K562 (cell line): ENCODE measurements around the gene SKAP2. TPM values are rescaled to one million over a fixed set of nuclear protein-coding genes. Genes with fewer than 3 reads are reported as not detected.

ENCODE experiments used
- BRD4 ChIP-seq: fragments of 200-600 bp; sonication (generic); IDR thresholded peaks from 2 replicates; pipeline ENCODE4 v1.6.1; 2017; ENCODE audit warnings: inconsistent platforms
- BRF2 ChIP-seq: IDR thresholded peaks from 3 replicates; pipeline ENCODE4 v1.6.1; 2011; ENCODE audit warnings: borderline replicate concordance, mild to moderate bottlenecking; ENCODE audit not compliant: insufficient read length, insufficient read depth
- CHD2 ChIP-seq: IDR thresholded peaks from 2 replicates; pipeline ENCODE4 v1.6.1; 2011; ENCODE audit warnings: low read depth, low read length
- CHD4 ChIP-seq: fragments of 200-600 bp; sonication (generic); IDR thresholded peaks from 3 replicates; pipeline ENCODE4 v1.6.1; 2012; ENCODE audit warnings: low read depth, mild to moderate bottlenecking, mixed read lengths, low read length, inconsistent platforms; ENCODE audit not compliant: insufficient read depth, insufficient replicate concordance, poor library complexity, severe bottlenecking
- FOS ChIP-seq: IDR thresholded peaks from 3 replicates; pipeline ENCODE4 v1.6.1; 2011; ENCODE audit not compliant: insufficient read length; ENCODE audit errors: extremely low read depth
- FOXM1 ChIP-seq, 2 experiments: fragments of 450-650 bp in 1 of 2; sonication (generic) in 1 of 2; formaldehyde crosslinking in 1 of 2; IDR thresholded peaks; 2 replicates each; pipeline versions ENCODE4 v1.6.1 to v1.9.0; 2017 to 2022; ENCODE audit warnings: low read depth in 2 of 2, mild to moderate bottlenecking in 2 of 2, missing genetic modification reagents in 1 of 2, moderate library complexity in 1 of 2
- HCFC1 ChIP-seq: IDR thresholded peaks from 2 replicates; pipeline ENCODE4 v1.6.1; 2012; ENCODE audit warnings: low read depth, low read length, improper control_type of control experiment
- KHSRP ChIP-seq: fragments of 450-650 bp; IDR thresholded peaks from 2 replicates; pipeline ENCODE4 v1.6.1; 2017
- L3MBTL2 ChIP-seq: fragments of 450-650 bp; IDR thresholded peaks from 2 replicates; pipeline ENCODE4 v1.6.1; 2016; ENCODE audit warnings: mild to moderate bottlenecking, moderate library complexity
- MAFG ChIP-seq: fragments of 450-650 bp; conservative IDR thresholded peaks from 2 replicates; pipeline ENCODE4 v1.6.1; 2016; ENCODE audit warnings: missing genetic modification characterization, missing compliant biosample characterization
- MCM5 ChIP-seq: fragments of 450-650 bp; IDR thresholded peaks from 2 replicates; pipeline ENCODE4 v1.6.1; 2016; ENCODE audit warnings: low read depth
- MEF2D ChIP-seq: conservative IDR thresholded peaks from 2 replicates; pipeline ENCODE4 v1.6.1; 2016; ENCODE audit warnings: low read depth, missing genetic modification characterization, missing compliant biosample characterization
- MEIS2 ChIP-seq: fragments of 450-650 bp; IDR thresholded peaks from 2 replicates; pipeline ENCODE4 v1.6.1; 2014; ENCODE audit warnings: mild to moderate bottlenecking; ENCODE audit not compliant: partially characterized antibody
- NCOA4 ChIP-seq: fragments of 450-650 bp; IDR thresholded peaks from 2 replicates; pipeline ENCODE4 v1.6.1; 2018; ENCODE audit warnings: mild to moderate bottlenecking; ENCODE audit not compliant: partially characterized antibody
- POU5F1 ChIP-seq: fragments of 150-350 bp; IDR thresholded peaks from 2 replicates; pipeline ENCODE4 v1.6.1; 2014; ENCODE audit warnings: borderline replicate concordance, low read length, low read depth, mild to moderate bottlenecking; ENCODE audit not compliant: partially characterized antibody
- RAD51 ChIP-seq: fragments of 450-650 bp; IDR thresholded peaks from 2 replicates; pipeline ENCODE4 v1.7.1; 2016; ENCODE audit warnings: low read depth, mild to moderate bottlenecking, borderline replicate concordance
- TCF15 ChIP-seq: fragments of 250-450 bp; sonication (Bioruptor Pico); IDR thresholded peaks from 2 replicates; pipeline ENCODE4 v1.8.0; 2022; ENCODE audit warnings: moderate library complexity, mild to moderate bottlenecking, inconsistent platforms
- TEAD1 ChIP-seq, 2 experiments: fragments of 450-650 bp in 1 of 2; sonication (generic) in 1 of 2; formaldehyde crosslinking; IDR thresholded peaks; 2 replicates each; pipeline versions ENCODE4 v1.4.0 to v1.8.0; 2020 to 2022; ENCODE audit warnings: mild to moderate bottlenecking in 2 of 2, missing genetic modification reagents in 1 of 2
- ZFX ChIP-seq: sonication (generic); formaldehyde crosslinking; IDR thresholded peaks from 2 replicates; pipeline ENCODE4 v1.8.0; 2022; ENCODE audit warnings: mild to moderate bottlenecking, missing genetic modification reagents, moderate library complexity
- ZNF316 ChIP-seq: fragments of 450-650 bp; IDR thresholded peaks from 2 replicates; pipeline ENCODE4 v1.6.1; 2016
- ZNF76 ChIP-seq: fragments of 250-450 bp; sonication (Bioruptor Pico); IDR thresholded peaks from 2 replicates; pipeline ENCODE4 v1.4.0; 2020; ENCODE audit warnings: mild to moderate bottlenecking, moderate library complexity, borderline replicate concordance
- polyA plus RNA-seq, 8 experiments: library from polyadenylated mRNA; depleted of rRNA in 4 of 8; stranded (reverse) in 5 of 8; unstranded in 3 of 8; fragments of >200 nt; fragmentation: Nextera tagmentation in 2 of 8; fragmentation: Illumina TruSeq in 1 of 8; extraction: Ambion mirVana in 2 of 8; extraction: Trizol in 1 of 8; gene quantifications; 2 replicates each; pipeline versions ENCODE4 v1.2.1 to v1.2.3, GENCODE V29; 2011 to 2014; ENCODE audit warnings: inconsistent platforms in 1 of 8, missing spikeins in 1 of 8
- total RNA-seq, 7 experiments: library from RNA; depleted of rRNA in 6 of 7; stranded (reverse); fragments of >200 nt in 6 of 7; fragmentation: Illumina TruSeq in 2 of 7; extraction: Trizol in 2 of 7; gene quantifications; 2 replicates each; pipeline versions ENCODE4 v1.2.1 to v1.2.3, GENCODE V29; 2011 to 2021; ENCODE audit warnings: low replicate concordance in 1 of 7
- TF ChIP-seq, protein P1 (sequence below): sonication (generic); formaldehyde crosslinking; IDR thresholded peaks from 2 replicates; pipeline ENCODE4 v1.9.0; 2022; ENCODE audit warnings: mild to moderate bottlenecking, missing genetic modification reagents
- TF ChIP-seq, protein P2 (sequence below): fragments of 450-650 bp; IDR thresholded peaks from 2 replicates; pipeline ENCODE4 v1.6.1; 2016; ENCODE audit warnings: antibody characterized with exemption

Gene SKAP2
- total and polyA plus RNA-seq, 9 of the 15 experiments (the other 6 are each of a cell fraction or from before 2014, with no cell fraction given) = 4.2 to 11.7 (median 8.3) TPM

DNA sequence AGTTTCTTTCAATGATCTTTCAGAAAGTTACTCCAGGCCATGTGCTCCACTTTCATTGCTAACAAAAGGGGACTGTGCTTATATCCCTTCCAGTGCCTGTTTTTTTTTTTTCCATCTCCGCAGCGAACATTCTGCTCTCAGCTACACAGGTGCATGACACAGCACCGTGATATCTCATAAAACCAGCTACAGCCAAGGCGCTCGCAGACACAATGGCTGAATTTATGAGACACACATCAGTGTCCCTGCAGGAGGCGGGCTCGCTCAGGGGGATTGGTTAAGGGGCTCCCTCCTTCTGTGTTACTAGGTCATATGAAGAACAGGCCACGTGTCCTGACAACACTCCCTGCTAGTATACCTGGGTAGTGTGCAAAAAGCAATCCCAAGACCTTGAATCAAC lies 245.5 kb downstream of the SKAP2 start (continued):
- TF ChIP-seq TCF15 (CRISPR knock-in tag) = no peak
- TF ChIP-seq HCFC1 = no peak
- no peak for TF ChIP-seq POU5F1
- no peak for TF ChIP-seq MEF2D
- TF ChIP-seq NCOA4 = no peak
- peak; percentile 20; the same call in 1 of the 2 replicates for TF ChIP-seq MAFG
- no peak for TF ChIP-seq MCM5
- TF ChIP-seq, protein P1, sequence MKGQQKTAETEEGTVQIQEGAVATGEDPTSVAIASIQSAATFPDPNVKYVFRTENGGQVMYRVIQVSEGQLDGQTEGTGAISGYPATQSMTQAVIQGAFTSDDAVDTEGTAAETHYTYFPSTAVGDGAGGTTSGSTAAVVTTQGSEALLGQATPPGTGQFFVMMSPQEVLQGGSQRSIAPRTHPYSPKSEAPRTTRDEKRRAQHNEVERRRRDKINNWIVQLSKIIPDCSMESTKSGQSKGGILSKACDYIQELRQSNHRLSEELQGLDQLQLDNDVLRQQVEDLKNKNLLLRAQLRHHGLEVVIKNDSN (CRISPR knock-in tag) = no peak
- TF ChIP-seq BRF2 = no peak
- peak; percentile 36; the same call in 1 of the 2 replicates for TF ChIP-seq L3MBTL2
- no peak for TF ChIP-seq ZNF76 (CRISPR knock-in tag)
- peak; percentile 44; the same call in 1 of the 2 replicates for TF ChIP-seq RAD51
- TF ChIP-seq CHD2 = no peak
- no peak for TF ChIP-seq TEAD1 (CRISPR knock-in tag; IDR thresholded peaks at IDR 0.05)
- no peak for TF ChIP-seq FOXM1 (IDR thresholded peaks at IDR 0.05; ENCODE audit: low read depth)
- no peak for TF ChIP-seq FOXM1 (CRISPR knock-in tag; IDR thresholded peaks at IDR 0.05; ENCODE audit: low read depth)
- peak; percentile 21 for TF ChIP-seq MEIS2
- TF ChIP-seq, protein P2, sequence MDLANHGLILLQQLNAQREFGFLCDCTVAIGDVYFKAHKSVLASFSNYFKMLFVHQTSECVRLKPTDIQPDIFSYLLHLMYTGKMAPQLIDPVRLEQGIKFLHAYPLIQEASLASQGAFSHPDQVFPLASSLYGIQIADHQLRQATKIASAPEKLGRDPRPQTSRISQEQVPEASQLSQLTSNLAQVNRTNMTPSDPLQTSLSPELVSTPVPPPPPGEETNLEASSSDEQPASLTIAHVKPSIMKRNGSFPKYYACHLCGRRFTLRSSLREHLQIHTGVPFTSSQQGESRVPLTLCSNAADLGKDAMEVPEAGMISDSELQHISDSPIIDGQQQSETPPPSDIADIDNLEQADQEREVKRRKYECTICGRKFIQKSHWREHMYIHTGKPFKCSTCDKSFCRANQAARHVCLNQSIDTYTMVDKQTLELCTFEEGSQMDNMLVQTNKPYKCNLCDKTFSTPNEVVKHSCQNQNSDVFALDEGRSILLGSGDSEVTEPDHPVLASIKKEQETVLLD = no peak
- TF ChIP-seq FOS = no peak
- TF ChIP-seq ZFX = no peak
- no peak for TF ChIP-seq CHD4
- peak; percentile 49 for TF ChIP-seq ZNF316
- no peak for TF ChIP-seq KHSRP
- TF ChIP-seq BRD4 = no peak
